Lung (tissue), 12 donors: Measurements from ENCODE around the gene CDKAL1. TPM values are rescaled to one million over a fixed set of nuclear protein-coding genes. Genes with fewer than 3 reads are reported as not detected.

Experiments used
- ATAC-seq: fragments of 200-7000 bp; cut with Tn5 transposase; one replicate; pipeline ENCODE4 v1.9.1; 2020; ENCODE audit warnings: moderate number of reproducible peaks; ENCODE audit not compliant: insufficient read depth, low FRiP score
- DNase-seq, 3 donors: peaks; one replicate each; pipeline ENCODE4 v3.0.0-alpha.2; 2013 to 2017
- H3K27ac ChIP-seq, 2 donors: one replicate each; pipeline ENCODE4 v1.5.1; 2013; ENCODE audit warnings: mild to moderate bottlenecking in 2 of 2, moderate library complexity in 2 of 2, control low read depth in 1 of 2, inconsistent platforms in 1 of 2, low read depth in 1 of 2, low read length in 1 of 2
- H3K27me3 ChIP-seq, 3 donors: one replicate each; pipeline ENCODE4 v1.5.1; 2013; ENCODE audit warnings: low read length in 2 of 3; ENCODE audit not compliant: control insufficient read depth in 3 of 3, insufficient read depth in 3 of 3
- H3K36me3 ChIP-seq, 4 donors: one replicate each; pipeline ENCODE4 v1.5.1; 2013; ENCODE audit warnings: low read length in 4 of 4, mild to moderate bottlenecking in 1 of 4, moderate library complexity in 1 of 4; ENCODE audit not compliant: control insufficient read depth in 4 of 4, insufficient read depth in 4 of 4
- H3K4me1 ChIP-seq, 5 donors: one replicate each; pipeline ENCODE4 v1.5.1; 2013; ENCODE audit warnings: low read length in 5 of 5, mild to moderate bottlenecking in 2 of 5, moderate library complexity in 1 of 5; ENCODE audit not compliant: control insufficient read depth in 5 of 5, insufficient read depth in 5 of 5
- H3K4me3 ChIP-seq: one replicate; pipeline ENCODE4 v1.5.1; 2013; ENCODE audit warnings: mild to moderate bottlenecking, control low read depth, moderate library complexity
- H3K9ac ChIP-seq, 2 donors: one replicate each; pipeline ENCODE4 v1.5.1; 2013; ENCODE audit warnings: low read length in 2 of 2, control low read depth in 1 of 2; ENCODE audit not compliant: insufficient read depth in 1 of 2
- H3K9me3 ChIP-seq, 4 donors: one replicate each; pipeline ENCODE4 v1.5.1; 2013; ENCODE audit warnings: low read length in 3 of 4, mild to moderate bottlenecking in 1 of 4, moderate library complexity in 1 of 4; ENCODE audit not compliant: control insufficient read depth in 4 of 4, insufficient read depth in 3 of 4
- WGBS, 2 donors: extraction: QIAGEN DNeasy Blood & Tissue Kit; methylation state at CpG; one replicate each; pipeline ENCODE4 v1.1.7; 2013; 5-methylcytosine and 5-hydroxymethylcytosine counted together
- polyA plus RNA-seq, 2 donors: library from polyadenylated mRNA; stranded (reverse); fragments of 200-250 nt; gene quantifications; one replicate each; pipeline ENCODE4 v1.2.1, GENCODE V29; 2013
- total RNA-seq, 2 donors: library from RNA; depleted of rRNA in 1 of 2; stranded (reverse); fragments of >200 nt in 1 of 2; gene quantifications; one replicate each; pipeline ENCODE4 v1.2.1, GENCODE V29; 2014 to 2021
- TF ChIP-seq, protein P1 (sequence below): IDR thresholded peaks from 2 replicates; pipeline ENCODE4 v1.5.1; 2012; ENCODE audit warnings: mild to moderate bottlenecking; ENCODE audit errors: control extremely low read depth, extremely low read depth
- donor health status: control.
- donor health status: control.
- donor health status: Bipolar disorder and iron deficiency.
- donor health status: healthy.
- donor health status: DM: yes; HTN: yes; CAD: no.

Gene CDKAL1
- total and polyA plus RNA-seq, 4 donors = 4.0 to 39.0 (median 10.0) TPM

DNA sequence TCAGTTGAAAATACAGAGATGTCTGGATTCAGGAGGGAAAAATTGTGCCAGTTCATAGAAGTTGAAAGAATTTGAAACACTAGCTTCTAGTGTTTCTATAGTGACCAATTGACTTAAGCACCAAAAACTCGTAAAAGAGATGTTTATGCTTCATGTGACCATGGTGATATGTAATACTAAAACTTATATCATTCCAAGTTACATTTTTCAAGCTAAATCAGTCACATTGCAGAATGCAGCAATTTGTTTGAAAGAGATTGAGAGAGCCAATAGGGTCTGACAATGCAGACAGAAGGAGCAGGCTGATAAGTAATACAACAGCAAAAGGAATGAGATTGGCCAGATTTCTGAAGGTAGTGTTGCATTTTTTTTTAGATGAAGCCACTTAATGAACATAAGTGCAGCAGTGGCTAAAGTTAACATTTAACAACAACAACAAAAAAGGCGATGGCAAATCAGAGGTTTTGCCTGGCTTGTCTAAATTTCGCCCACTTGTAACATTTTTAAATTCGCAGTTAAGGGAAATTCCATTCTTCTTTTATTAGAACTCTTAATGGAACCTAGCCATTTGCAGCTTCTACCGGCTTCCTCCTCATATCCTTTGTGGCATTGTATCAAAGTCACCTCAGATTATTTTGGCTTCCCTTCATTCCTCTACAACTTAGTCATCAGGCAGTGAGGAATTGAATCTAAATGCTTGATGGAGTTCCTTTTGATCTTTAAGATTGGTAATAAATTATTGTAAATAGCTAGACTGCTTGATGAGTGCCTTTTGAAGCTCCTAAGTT lies 575.3 kb downstream of the CDKAL1 start:
- DNase-seq (peak in 2 of 3 donors; percentile 73 to 79), ATAC-seq (no peak)
- Histone ChIP-seq H3K4me3 (no peak overlapping the region), H3K36me3 (no peaks in the 10 kb centered on the region), H3K4me1 (peaks cover 0 to 32% (median 14%) of the 10 kb centered on the region in 5 donors), H3K9me3 (no peaks in the 10 kb centered on the region), H3K9ac (no peak overlapping the region), H3K27ac (no peak overlapping the region), H3K27me3 (no peaks in the 10 kb centered on the region)
- 31 to 40% methylated on average over 5 of the region's 5 CpGs for WGBS, 2 donors
- TF ChIP-seq, protein P1, sequence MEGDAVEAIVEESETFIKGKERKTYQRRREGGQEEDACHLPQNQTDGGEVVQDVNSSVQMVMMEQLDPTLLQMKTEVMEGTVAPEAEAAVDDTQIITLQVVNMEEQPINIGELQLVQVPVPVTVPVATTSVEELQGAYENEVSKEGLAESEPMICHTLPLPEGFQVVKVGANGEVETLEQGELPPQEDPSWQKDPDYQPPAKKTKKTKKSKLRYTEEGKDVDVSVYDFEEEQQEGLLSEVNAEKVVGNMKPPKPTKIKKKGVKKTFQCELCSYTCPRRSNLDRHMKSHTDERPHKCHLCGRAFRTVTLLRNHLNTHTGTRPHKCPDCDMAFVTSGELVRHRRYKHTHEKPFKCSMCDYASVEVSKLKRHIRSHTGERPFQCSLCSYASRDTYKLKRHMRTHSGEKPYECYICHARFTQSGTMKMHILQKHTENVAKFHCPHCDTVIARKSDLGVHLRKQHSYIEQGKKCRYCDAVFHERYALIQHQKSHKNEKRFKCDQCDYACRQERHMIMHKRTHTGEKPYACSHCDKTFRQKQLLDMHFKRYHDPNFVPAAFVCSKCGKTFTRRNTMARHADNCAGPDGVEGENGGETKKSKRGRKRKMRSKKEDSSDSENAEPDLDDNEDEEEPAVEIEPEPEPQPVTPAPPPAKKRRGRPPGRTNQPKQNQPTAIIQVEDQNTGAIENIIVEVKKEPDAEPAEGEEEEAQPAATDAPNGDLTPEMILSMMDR = no peak

DNA sequence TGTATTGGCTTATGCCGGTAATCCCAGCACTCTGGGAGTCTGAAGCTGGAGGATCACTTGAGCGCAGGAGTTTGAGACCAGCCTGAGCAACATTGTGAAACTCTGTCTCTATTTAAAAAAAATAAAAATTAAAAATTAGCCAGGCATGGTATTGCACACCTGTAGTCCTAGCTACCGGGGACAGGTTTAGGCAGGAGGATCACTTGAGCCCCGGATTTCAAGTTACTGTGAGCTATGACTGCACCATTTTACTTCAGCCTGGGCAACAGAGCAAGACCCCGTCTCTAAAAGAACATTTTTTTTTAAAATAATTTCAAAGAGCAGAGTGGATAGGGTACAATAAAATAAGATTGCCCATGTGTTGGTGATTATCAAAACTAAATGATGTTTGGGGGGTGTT lies 576.4 kb downstream of the CDKAL1 start:
- Histone ChIP-seq H3K27ac (no peak overlapping the region), H3K4me1 (peaks cover 0 to 42% (median 14%) of the 10 kb centered on the region in 5 donors), H3K9ac (no peak overlapping the region), H3K9me3 (no peaks in the 10 kb centered on the region), H3K4me3 (no peak overlapping the region), H3K27me3 (no peaks in the 10 kb centered on the region), H3K36me3 (no peaks in the 10 kb centered on the region)
- DNase-seq = no peak
- WGBS, 2 donors = 97 to 98% methylated on average over 5 of the region's 5 CpGs
- ATAC-seq = no peak
- TF ChIP-seq, protein P1 = no peak

DNA sequence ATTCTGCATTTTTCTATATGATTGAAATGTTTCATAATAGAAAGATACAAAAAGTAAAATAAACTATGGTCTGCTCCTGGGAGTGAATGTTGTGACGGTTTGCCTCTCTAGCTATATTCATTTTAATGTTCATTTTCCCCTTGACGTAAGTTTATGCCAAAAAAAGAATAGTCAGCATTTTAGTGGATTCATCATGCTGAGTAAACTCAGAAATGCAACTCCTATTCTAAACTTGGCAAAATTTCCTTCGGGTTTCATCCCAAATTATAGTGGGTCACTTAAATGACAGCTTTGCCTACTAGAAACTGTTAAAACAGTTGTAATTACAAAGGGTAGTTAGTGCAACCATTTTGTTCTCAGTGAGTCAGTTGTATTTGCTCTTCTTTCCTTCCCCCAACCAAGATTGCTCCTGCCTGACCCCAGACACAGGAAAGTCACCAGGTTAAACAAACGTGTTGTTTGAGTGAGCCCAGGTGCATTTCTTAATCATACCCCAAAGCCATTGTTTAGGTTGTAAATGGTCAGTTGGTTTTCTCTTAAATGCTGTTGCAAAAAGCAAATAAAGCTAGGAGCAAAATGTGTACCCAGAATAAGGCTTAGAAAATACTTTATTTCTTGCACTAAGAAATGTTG lies 577.0 kb downstream of the CDKAL1 start:
- TF ChIP-seq, protein P1 = no peak
- Histone ChIP-seq H3K9ac (no peak overlapping the region), H3K4me1 (peaks cover 0 to 47% (median 14%) of the 10 kb centered on the region in 5 donors), H3K4me3 (no peak overlapping the region), H3K27ac (no peak overlapping the region), H3K9me3 (no peaks in the 10 kb centered on the region), H3K27me3 (no peaks in the 10 kb centered on the region), H3K36me3 (no peaks in the 10 kb centered on the region)
- peak in 2 of 3 donors; percentile 42 to 55 for DNase-seq
- no peak for ATAC-seq
- 69 to 82% methylated on average over 4 of the region's 4 CpGs for WGBS, 2 donors
